ENCODE measurements around the gene POP5. TPM values are rescaled to one million over a fixed set of nuclear protein-coding genes. Genes with fewer than 3 reads are reported as not detected.
"Not testable (repeated sequence)": the region's sequence is repeated elsewhere in the genome, so short reads cannot be mapped to it uniquely, and the experiment has no call there.

POP5 gene
- total and polyA plus RNA-seq, 3 experiments from 2014 or later, result 77.9 to 101 (median 83.1) TPM

DNA sequence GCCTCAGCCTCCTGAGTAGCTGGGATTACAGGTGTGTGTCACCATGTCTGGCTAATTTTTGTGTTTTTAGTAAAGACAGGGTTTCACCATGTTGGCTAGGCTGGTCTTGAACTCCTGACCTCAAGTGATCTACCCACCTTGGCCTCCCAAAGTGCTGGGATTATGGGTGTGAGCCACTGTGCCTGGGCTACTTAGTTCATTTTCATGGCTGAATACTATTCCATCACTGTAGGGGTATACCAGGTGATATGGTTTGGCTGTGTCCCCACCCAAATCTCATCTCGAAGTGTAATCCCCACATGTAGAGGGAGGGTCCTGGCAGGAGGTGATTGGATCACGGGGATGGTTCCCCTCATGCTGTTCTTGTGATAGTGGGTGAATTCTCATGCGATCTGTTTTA lies 36.0 kb upstream of the POP5 start:
- H3K27me3 ChIP-seq (ENCODE audit: insufficient read depth, low read length, poor library complexity, severe bottlenecking); CTCF ChIA-PET; POLR2A ChIA-PET; DNase-seq; H3K4me1 ChIP-seq (ENCODE audit: insufficient read depth, low read length); H3K4me3 Mint-ChIP-seq; H3K27ac ChIP-seq (ENCODE audit: low read depth, low read length); H3K9me3 ChIP-seq (ENCODE audit: low read length); H3K27ac Mint-ChIP-seq; H3K36me3 Mint-ChIP-seq; H3K9me3 Mint-ChIP-seq; H3K36me3 ChIP-seq (ENCODE audit: insufficient read depth, low read length); H3K4me3 ChIP-seq (ENCODE audit: low read length); H3K4me1 Mint-ChIP-seq: not testable (repeated sequence)
- peaks cover 13 to 41% of the 10 kb centered on the region in 2 donors for H3K27me3 Mint-ChIP-seq

DNA sequence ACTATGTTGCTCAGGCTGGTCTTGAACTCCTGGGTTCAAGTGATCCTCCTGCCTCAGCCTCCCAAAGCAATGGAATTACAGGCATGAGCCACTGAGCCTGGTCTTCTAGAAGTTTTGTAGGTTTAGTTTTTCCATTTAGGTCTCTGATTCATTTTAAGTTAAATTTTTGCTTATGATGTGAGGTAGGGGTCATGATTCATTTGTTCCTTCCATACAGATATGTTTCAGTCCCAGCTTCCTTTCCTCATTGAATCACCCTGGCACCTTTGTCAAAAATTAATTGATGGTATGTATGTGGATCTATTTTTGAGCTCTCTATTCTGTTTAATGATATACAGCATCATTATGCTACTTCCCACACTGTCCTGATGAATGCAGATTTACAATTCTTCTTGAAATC lies 33.6 kb upstream of the POP5 start:
- ChIA-PET CTCF (no interaction called here), POLR2A (no interaction called here)
- H3K4me1 ChIP-seq (ENCODE audit: insufficient read depth, low read length), result no peaks in the 10 kb centered on the region
- H3K4me3 ChIP-seq (ENCODE audit: low read length), result no peak overlapping the region
- peaks cover 6% of the 10 kb centered on the region for H3K27me3 ChIP-seq (ENCODE audit: insufficient read depth, low read length, poor library complexity, severe bottlenecking)
- no peak overlapping the region for H3K27ac ChIP-seq (ENCODE audit: low read depth, low read length)
- no peak for DNase-seq
- H3K9me3 ChIP-seq (ENCODE audit: low read length), result no peaks in the 10 kb centered on the region
- H3K36me3 Mint-ChIP-seq, result no peaks in the 10 kb centered on the region
- H3K9me3 Mint-ChIP-seq, result peaks cover 0 to 1% (median 0%) of the 10 kb centered on the region in 5 donors
- H3K27me3 Mint-ChIP-seq, result peaks cover 15 to 22% of the 10 kb centered on the region in 2 donors
- H3K27ac Mint-ChIP-seq, result no peak overlapping the region
- H3K4me3 Mint-ChIP-seq, result no peak overlapping the region
- no peaks in the 10 kb centered on the region for H3K4me1 Mint-ChIP-seq
- no peaks in the 10 kb centered on the region for H3K36me3 ChIP-seq (ENCODE audit: insufficient read depth, low read length)

GRCh38 chr12:120611534-120611933 lies 30.3 kb upstream of the POP5 start:
- H3K9me3 ChIP-seq (ENCODE audit: low read length); H3K4me1 ChIP-seq (ENCODE audit: insufficient read depth, low read length); H3K9me3 Mint-ChIP-seq; H3K36me3 Mint-ChIP-seq; H3K27me3 Mint-ChIP-seq; H3K4me3 Mint-ChIP-seq; DNase-seq; CTCF ChIA-PET; H3K36me3 ChIP-seq (ENCODE audit: insufficient read depth, low read length); POLR2A ChIA-PET; H3K27me3 ChIP-seq (ENCODE audit: insufficient read depth, low read length, poor library complexity, severe bottlenecking); H3K27ac Mint-ChIP-seq; H3K4me3 ChIP-seq (ENCODE audit: low read length); H3K27ac ChIP-seq (ENCODE audit: low read depth, low read length); H3K4me1 Mint-ChIP-seq: not testable (repeated sequence)

GRCh38 chr12:120610560-120610959 lies 29.4 kb upstream of the POP5 start:
- DNase-seq, result no peak
- Mint-ChIP-seq H3K4me1 (no peaks in the 10 kb centered on the region), H3K4me3 (no peak overlapping the region), H3K27me3 (peaks cover 0 to 5% of the 10 kb centered on the region in 2 donors), H3K9me3 (no peaks in the 10 kb centered on the region), H3K27ac (no peak overlapping the region), H3K36me3 (no peaks in the 10 kb centered on the region)
- H3K4me1 ChIP-seq (ENCODE audit: insufficient read depth, low read length), result no peaks in the 10 kb centered on the region
- no peak overlapping the region for H3K27ac ChIP-seq (ENCODE audit: low read depth, low read length)
- CTCF ChIA-PET, result no interaction called here
- H3K4me3 ChIP-seq (ENCODE audit: low read length), result no peak overlapping the region
- H3K9me3 ChIP-seq (ENCODE audit: low read length), result no peaks in the 10 kb centered on the region
- no peaks in the 10 kb centered on the region for H3K27me3 ChIP-seq (ENCODE audit: insufficient read depth, low read length, poor library complexity, severe bottlenecking)
- POLR2A ChIA-PET, result no interaction called here
- H3K36me3 ChIP-seq (ENCODE audit: insufficient read depth, low read length), result no peaks in the 10 kb centered on the region

DNA sequence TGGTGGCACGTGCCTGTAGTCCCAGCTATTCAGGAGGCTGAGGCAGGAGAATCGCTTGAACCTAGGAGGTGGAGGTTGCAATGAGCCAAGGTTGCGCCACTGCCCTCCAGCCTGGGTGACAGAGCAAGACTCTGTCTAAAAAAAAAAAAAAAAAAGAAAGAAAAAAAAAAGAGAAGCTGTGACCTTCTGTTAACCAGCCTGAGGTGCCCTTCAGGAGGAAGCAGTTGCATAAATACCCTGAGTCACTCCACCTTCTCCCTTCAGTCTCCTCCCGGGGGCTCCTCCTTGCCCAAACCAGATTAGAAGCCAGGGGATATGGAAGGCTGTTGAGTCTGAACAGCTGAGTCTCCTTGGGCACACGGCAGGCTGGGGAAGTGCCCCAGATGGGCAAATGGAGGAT lies 21.2 kb upstream of the POP5 start:
- ChIA-PET POLR2A (interaction anchor here (0.6 kb wide), 1 partner anchor 28 kb away, joined by 3 read pairs; no protein-coding TSS in a partner anchor), CTCF (interaction anchor here (2.0 kb wide), 1 partner anchor 47 kb away, joined by 8 read pairs; no protein-coding TSS in a partner anchor)
- not testable (repeated sequence) for H3K4me3 Mint-ChIP-seq; H3K4me1 Mint-ChIP-seq; H3K27ac ChIP-seq (ENCODE audit: low read depth, low read length); DNase-seq; H3K9me3 Mint-ChIP-seq; H3K36me3 ChIP-seq (ENCODE audit: insufficient read depth, low read length); H3K9me3 ChIP-seq (ENCODE audit: low read length); H3K27ac Mint-ChIP-seq; H3K4me1 ChIP-seq (ENCODE audit: insufficient read depth, low read length); H3K4me3 ChIP-seq (ENCODE audit: low read length); H3K36me3 Mint-ChIP-seq; H3K27me3 ChIP-seq (ENCODE audit: insufficient read depth, low read length, poor library complexity, severe bottlenecking)
- H3K27me3 Mint-ChIP-seq, result peaks cover 6 to 32% of the 10 kb centered on the region in 2 donors

- no peaks in the 10 kb centered on the region for H3K9me3 Mint-ChIP-seq
- CTCF ChIA-PET, result no interaction called here
- peaks cover 0 to 3% (median 0%) of the 10 kb centered on the region in 3 donors for H3K36me3 Mint-ChIP-seq
Measured at GRCh38 chr12:120599672-120600552, 18.7 kb upstream of the POP5 start.

GRCh38 chr12:120598674-120599463 lies 17.7 kb upstream of the POP5 start:
- Histone ChIP-seq H3K9me3 (ENCODE audit: low read length) (no peaks in the 10 kb centered on the region), H3K36me3 (ENCODE audit: insufficient read depth, low read length) (no peaks in the 10 kb centered on the region), H3K27ac (ENCODE audit: low read depth, low read length) (no peak overlapping the region), H3K4me3 (ENCODE audit: low read length) (no peak overlapping the region), H3K4me1 (ENCODE audit: insufficient read depth, low read length) (no peaks in the 10 kb centered on the region), H3K27me3 (ENCODE audit: insufficient read depth, low read length, poor library complexity, severe bottlenecking) (no peaks in the 10 kb centered on the region)
- Mint-ChIP-seq H3K4me3 (no peak overlapping the region), H3K27ac (no peak overlapping the region), H3K27me3 (peaks cover 11 to 36% of the 10 kb centered on the region in 2 donors), H3K36me3 (peaks cover 0 to 3% (median 0%) of the 10 kb centered on the region in 3 donors), H3K4me1 (no peaks in the 10 kb centered on the region), H3K9me3 (no peaks in the 10 kb centered on the region)
- ChIA-PET CTCF (no interaction called here), POLR2A (no interaction called here)
- no peak for DNase-seq

More at GRCh38 chr12:120599672-120600552, 18.7 kb upstream of the POP5 start:
- H3K27ac ChIP-seq (ENCODE audit: low read depth, low read length), result no peak overlapping the region
- Mint-ChIP-seq H3K27ac (no peak overlapping the region), H3K4me3 (no peak overlapping the region), H3K4me1 (no peaks in the 10 kb centered on the region), H3K27me3 (peaks cover 6 to 36% of the 10 kb centered on the region in 2 donors)
- no peaks in the 10 kb centered on the region for H3K4me1 ChIP-seq (ENCODE audit: insufficient read depth, low read length)
- no peaks in the 10 kb centered on the region for H3K36me3 ChIP-seq (ENCODE audit: insufficient read depth, low read length)
- H3K4me3 ChIP-seq (ENCODE audit: low read length), result no peak overlapping the region
- POLR2A ChIA-PET, result no interaction called here
- H3K27me3 ChIP-seq (ENCODE audit: insufficient read depth, low read length, poor library complexity, severe bottlenecking), result no peaks in the 10 kb centered on the region
- no peaks in the 10 kb centered on the region for H3K9me3 ChIP-seq (ENCODE audit: low read length)
- DNase-seq, result no peak

- Mint-ChIP-seq H3K27ac (no peak overlapping the region), H3K27me3 (peaks cover 11 to 36% of the 10 kb centered on the region in 2 donors), H3K4me1 (no peaks in the 10 kb centered on the region), H3K36me3 (peaks cover 0 to 3% (median 0%) of the 10 kb centered on the region in 3 donors), H3K4me3 (no peak overlapping the region), H3K9me3 (no peaks in the 10 kb centered on the region)
- H3K9me3 ChIP-seq (ENCODE audit: low read length), result no peaks in the 10 kb centered on the region
- no peaks in the 10 kb centered on the region for H3K27me3 ChIP-seq (ENCODE audit: insufficient read depth, low read length, poor library complexity, severe bottlenecking)
- no peak for DNase-seq
- ChIA-PET CTCF (no interaction called here), POLR2A (no interaction called here)
- no peaks in the 10 kb centered on the region for H3K4me1 ChIP-seq (ENCODE audit: insufficient read depth, low read length)
- no peaks in the 10 kb centered on the region for H3K36me3 ChIP-seq (ENCODE audit: insufficient read depth, low read length)
- no peak overlapping the region for H3K4me3 ChIP-seq (ENCODE audit: low read length)
- H3K27ac ChIP-seq (ENCODE audit: low read depth, low read length), result no peak overlapping the region
Measured at GRCh38 chr12:120597861-120598260, 16.7 kb upstream of the POP5 start.

Data from CD8-positive, alpha-beta memory T cell (primary cell).